Midbrain (tissue), 1 donor: ENCODE measurements around the gene RDH13.
A peak's percentile ranks its signal among the peaks of the same experiment; 100 is the strongest.
"Not testable (repeated sequence)": the region's sequence is repeated elsewhere in the genome, so short reads cannot be mapped to it uniquely, and the experiment has no call there.

Experiments
- DNase-seq: peaks from one replicate; lab custom pipeline; 2025; lab: John Stamatoyannopoulos, UW

The RDH13 gene

DNA sequence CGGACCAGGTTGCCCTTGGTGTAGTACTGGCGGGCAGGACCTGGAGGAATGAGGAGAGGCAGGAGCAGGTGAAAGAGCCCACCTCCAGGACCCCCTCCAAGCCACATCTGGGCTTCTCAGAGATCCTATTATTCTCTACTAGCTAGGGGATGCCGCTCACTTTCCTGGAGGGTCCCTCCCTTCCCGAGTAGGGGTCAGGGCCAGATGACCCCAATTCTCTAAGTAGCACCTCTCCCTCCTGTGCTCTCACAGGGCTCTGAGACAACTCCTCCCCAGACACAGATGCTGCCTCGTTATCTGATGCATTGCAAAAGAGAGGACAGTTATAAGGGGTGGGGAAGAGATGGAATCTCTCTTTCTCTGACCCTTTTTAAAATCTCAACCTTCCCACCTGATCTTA is 47.8 kb downstream of the RDH13 start:
- DNase-seq: no peak

DNA sequence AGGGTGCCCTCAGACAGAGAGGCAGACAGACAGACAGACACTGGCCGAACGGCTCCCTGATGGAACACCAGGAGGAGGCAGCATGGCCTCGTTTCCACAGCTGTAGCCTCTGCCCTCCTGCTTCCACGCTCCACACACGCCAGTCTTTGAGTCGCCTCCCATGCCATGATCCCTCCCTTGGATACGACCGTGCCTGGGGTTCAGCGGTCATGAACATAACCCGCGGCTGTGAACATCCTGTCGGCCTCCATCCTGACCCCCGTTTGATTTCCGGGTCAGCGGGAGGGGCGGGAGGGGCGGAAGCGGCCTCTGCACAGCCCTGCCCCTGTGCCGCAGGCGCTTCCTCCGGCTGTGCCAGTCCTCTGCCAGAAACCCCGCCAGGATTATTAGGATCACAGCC is 48.2 kb downstream of the RDH13 start:
- DNase-seq: no peak

DNA sequence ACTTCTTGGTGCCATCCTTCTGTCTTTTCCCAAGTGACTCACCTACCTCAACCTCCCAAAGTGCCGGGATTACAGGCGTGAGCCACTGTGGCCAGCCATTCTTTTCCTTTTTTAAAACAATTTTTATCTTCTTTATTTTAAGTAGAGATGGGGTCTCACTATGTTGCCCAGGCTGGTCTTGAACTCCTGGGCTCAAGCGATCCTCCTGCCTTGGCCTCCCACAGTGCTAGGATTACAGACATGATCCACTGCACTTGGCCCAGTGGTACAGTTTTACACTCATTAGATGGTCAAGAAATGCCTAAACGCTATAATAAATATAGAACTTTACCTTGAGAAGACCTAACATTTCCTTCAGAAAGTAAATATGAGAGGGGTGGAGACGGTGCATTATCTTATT is 49.4 kb downstream of the RDH13 start:
- no peak for DNase-seq

DNA sequence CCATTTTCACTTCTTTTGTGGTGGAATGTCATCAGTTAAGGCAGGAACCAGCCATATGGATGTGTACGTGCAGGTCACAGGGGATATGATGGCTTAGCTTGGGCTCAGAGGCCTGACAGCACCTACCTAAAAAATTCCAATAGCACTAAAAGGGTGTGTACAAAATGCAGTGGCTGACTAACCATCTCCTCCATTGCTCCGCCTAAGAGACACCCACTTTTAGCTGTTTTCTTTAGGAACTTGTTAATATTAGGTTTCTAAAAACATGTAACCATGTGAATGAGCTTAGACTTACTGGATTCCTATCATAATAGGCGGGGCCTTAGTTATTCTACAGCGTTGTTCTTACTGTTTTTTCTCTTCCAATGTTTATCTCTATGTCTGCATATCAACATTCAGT is 50.6 kb downstream of the RDH13 start:
- DNase-seq: no peak

DNA sequence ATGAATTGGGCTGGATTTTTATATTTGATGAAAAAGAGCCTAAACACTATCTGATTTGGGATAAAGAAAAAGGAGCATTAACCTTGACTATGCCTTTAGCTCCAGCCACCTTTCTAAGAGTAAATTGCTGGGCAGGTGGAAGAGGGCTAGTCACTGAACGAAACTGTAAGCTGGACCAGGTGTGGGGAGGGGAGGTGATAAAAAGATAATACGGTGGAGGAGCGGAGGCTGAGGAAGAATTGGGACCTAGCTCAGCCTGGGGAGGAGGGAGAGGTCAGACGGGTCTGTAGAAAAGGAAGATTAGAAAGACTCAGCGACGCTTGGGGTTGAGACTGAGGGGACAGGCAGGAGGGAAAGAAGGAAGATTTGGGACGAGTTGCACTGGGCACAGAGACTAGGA is 52.4 kb downstream of the RDH13 start:
- not testable (repeated sequence) for DNase-seq

DNA sequence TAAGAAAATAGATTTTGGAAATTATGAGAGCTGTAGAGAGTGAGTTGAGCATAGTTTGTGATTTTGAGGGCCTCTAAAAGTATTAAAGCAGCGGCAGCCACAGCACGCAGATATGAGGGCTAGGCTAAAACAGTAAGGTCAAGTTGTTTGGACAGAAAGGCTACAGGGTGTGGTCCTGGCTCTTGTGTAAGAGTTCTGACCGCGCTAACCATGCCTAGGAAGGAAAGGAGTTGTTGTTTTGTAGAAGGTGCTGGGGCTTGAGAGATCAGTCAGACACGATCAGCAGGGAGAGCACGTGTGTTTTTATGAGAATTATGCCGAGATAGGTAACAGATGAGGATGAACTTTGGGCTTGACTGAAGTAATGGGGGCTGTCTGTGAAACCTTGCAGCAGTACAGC is 54.2 kb downstream of the RDH13 start:
- DNase-seq: not testable (repeated sequence)

DNA sequence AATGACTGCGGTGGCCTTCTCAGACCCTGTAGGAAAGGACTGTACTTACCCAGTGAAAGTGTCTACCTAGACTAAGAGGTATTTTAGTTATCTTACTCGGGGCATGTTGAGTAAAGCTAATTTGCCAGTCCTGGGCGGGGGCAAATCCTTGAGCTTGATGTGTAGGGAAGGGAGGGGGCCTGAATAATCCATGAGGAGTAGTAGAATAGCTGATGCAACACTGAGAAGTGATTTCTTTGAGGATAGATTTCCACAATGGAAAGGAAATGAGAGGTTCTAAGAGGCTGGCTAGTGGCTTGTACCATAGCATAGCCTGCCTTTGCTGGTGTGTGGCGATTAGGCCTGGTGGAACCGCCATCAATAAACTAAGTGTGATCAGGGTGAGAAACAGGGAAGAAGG is 54.8 kb downstream of the RDH13 start:
- DNase-seq: not testable (repeated sequence)

DNA sequence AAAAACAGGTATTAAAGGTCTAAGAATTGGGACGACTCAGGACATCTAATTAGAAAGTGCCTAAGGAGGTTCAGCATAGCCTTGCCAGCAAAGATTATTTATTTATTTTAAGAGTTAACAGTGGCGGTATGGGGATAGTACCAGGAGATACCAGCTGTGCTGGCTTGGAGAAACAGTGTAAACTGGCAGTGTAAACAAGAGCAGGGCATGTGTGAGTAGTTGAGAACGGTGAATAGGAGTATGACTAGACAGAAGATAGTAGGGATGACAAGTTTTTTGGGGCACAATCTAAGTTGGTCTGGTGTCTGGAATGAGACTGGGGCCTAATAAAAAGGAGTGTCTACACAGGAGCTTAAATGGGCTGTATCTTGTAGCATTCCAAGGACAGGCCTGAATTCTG is 55.4 kb downstream of the RDH13 start:
- DNase-seq: not testable (repeated sequence)

DNA sequence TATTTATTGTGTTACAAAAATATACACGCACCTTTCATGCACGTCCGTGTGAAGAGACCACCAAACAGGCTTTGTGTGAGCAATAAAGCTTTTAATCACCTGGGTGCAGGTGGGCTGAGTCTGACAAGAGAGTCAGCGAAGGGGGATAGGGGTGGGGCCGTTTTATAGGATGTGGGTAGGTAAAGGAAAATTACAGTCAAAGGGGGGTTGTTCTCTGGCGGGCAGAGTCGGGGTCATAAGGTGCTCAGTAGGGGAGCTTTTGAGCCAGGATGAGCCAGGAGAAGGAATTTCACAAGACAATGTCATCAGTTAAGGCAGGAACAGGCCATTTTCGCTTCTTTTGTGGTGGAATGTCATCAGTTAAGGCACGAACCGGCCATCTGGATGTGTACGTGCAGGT is 56.2 kb downstream of the RDH13 start:
- DNase-seq: not testable (repeated sequence)

DNA sequence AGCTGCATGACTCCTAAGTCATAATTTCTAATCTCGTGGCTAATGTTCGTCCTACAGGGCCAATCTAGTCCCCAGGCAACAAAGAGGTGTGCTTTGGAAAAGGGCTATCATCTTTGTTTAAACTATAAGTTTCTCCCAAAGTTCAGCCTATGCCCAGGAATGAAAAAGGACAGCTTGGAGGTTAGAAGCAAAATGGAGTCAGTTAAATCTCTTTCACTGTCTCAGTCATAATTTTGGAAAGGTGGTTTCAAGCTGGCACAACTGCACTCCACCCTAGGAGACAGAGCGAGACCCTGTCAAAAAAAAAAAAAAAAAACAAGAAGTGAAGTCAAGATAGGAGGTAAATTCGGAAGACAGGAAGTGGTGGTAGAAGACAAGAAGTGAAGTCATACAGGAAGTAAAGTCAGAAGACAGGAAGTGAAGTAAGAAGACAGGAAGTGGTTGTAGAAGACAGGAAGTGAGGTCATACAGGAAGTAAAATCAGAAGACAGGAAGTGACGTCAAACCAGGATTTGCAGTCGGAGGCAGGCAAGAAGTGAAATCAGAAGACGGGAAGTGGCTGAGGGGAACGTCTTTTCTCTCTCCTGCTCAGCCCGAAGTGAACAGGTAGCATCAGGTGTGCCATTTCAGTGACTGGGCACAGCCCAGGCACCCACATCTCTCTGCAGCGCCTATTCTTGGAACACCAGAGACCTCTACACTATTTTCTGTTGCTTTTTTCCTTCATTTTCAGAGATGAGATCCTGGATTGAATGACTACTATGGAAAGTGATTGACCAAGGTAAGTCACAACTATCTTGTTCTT is 57.1 kb downstream of the RDH13 start:
- DNase-seq: peak; percentile 9

DNA sequence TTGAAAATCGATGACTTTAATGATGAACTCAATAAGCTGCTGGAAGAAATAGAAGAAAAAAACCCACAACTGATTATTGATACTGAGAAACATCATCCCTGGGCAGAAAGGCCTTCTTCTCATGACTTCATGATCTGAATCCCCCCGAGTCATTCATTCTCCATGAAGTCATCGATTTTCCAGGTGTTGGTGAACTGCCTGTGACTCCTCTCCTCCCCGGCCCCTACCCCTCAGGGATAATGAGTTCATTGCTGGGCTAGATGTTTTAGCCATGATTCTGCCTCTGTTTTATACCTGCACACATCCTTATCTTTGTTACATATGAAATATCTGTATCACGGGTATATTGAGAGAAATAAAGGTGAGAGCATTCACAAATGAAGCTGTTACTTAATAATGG is 62.2 kb downstream of the RDH13 start:
- DNase-seq: no peak

DNA sequence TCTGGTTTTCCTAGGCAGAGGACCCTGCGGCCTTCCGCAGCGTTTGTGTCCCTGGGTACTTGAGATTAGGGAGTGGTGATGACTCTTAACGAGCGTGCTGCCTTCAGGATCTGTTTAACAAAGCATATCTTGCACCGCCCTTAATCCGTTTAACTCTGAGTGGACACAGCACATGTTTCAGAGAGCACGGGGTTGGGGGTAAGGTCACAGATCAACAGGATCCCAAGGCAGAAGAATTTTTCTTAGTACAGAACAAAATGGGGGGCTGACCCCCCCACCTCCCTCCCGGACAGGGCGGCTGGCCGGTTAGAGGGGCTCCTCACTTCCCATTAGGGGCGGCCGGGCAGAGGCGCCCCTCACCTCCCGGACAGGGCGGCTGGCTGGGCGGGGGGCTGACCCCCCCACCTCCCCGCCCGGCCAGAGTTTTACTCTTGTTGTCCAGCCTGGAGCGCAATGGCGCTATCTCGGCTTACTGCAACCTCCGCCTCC is 64.2 kb downstream of the RDH13 start:
- DNase-seq: not testable (repeated sequence)

DNA sequence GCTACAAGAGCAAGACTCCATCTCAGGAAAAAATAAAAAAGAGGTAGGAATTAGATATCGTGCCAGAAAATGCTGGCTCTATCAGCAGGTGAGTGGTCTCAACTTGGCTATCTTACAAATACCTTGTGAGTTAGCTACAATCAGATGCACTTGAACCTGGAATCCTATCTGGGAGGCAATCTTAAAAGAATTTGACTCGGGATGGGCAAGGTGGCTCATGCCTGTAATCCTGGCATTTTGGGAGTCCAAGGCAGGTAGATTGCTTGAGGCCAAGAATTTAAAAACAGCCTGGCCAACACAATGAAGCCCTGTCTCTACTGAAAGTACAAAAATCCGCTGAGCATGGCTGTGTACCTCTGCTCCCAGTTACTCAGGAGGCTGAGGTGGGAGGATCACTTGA is 67.4 kb downstream of the RDH13 start:
- DNase-seq: no peak
